Kidney (tissue), 14 donors: Measurements from ENCODE around the gene DDX52. TPM values are rescaled to one million over a fixed set of nuclear protein-coding genes. Genes with fewer than 3 reads are reported as not detected.
"Not testable (repeated sequence)": the region's sequence is repeated elsewhere in the genome, so short reads cannot be mapped to it uniquely, and the experiment has no call there.

Experiments
- DNase-seq, 5 donors: peaks; one replicate each; pipeline ENCODE4 v3.0.0-alpha.2; 2013 to 2020
- FAIRE-seq: peaks from 2 replicates; lab custom pipeline; 2012; peaks lifted over from hg19 to GRCh38; lab: Jason Lieb, UNC
- H3K27ac ChIP-seq, 2 donors: one replicate each; pipeline ENCODE4 v1.7.0; 2013; ENCODE audit warnings: low read depth in 2 of 2, low read length in 2 of 2, inconsistent platforms in 1 of 2
- H3K27me3 ChIP-seq: one replicate; pipeline ENCODE4 v1.7.1; 2013; ENCODE audit warnings: low read length, inconsistent platforms; ENCODE audit not compliant: control insufficient read depth, insufficient read depth
- H3K36me3 ChIP-seq, 3 donors: one replicate each; pipeline versions ENCODE4 v1.7.0 to v1.7.1; 2013; ENCODE audit warnings: low read length in 3 of 3, control low read depth in 1 of 3, inconsistent platforms in 1 of 3; ENCODE audit not compliant: insufficient read depth in 3 of 3, control insufficient read depth in 2 of 3
- H3K4me1 ChIP-seq, 3 donors: one replicate each; pipeline versions ENCODE4 v1.7.0 to v1.7.1; 2013; ENCODE audit warnings: low read length in 3 of 3, inconsistent platforms in 1 of 3, low read depth in 1 of 3; ENCODE audit not compliant: control insufficient read depth in 2 of 3, insufficient read depth in 2 of 3
- H3K4me3 ChIP-seq, 3 donors: one replicate each; pipeline versions ENCODE4 v1.7.0 to v1.8.1; 2013; ENCODE audit warnings: low read length in 3 of 3, control low read depth in 1 of 3, inconsistent platforms in 1 of 3
- H3K9ac ChIP-seq, 3 donors: one replicate each; pipeline versions ENCODE4 v1.7.0 to v1.7.1; 2013; ENCODE audit warnings: low read length in 3 of 3, control low read depth in 1 of 3, inconsistent platforms in 1 of 3
- H3K9me3 ChIP-seq, 3 donors: one replicate each; pipeline versions ENCODE4 v1.7.0 to v1.7.1; 2013; ENCODE audit warnings: low read length in 3 of 3, control low read depth in 1 of 3, inconsistent platforms in 1 of 3; ENCODE audit not compliant: control insufficient read depth in 2 of 3, insufficient read depth in 1 of 3
- CTCF ChIP-seq: IDR thresholded peaks from 3 replicates; pipeline ENCODE4 v1.5.1; 2012; ENCODE audit warnings: mild to moderate bottlenecking, moderate library complexity, borderline replicate concordance; ENCODE audit not compliant: insufficient read depth; ENCODE audit errors: extremely low read depth
- intact Hi-C: fragments of 100-400 bp; cut with DNase I; formaldehyde crosslinking; loops from one replicate; pipeline ENCODE4 v1.11.1; 2022
- polyA plus RNA-seq: library from polyadenylated mRNA; stranded (reverse); fragments of 350-450 nt; fragmentation: Illumina TruSeq; extraction: RNeasy Lipid Tissue Mini Kit (QIAGEN cat#74804); gene quantifications from one replicate; pipeline ENCODE4 v1.2.3, GENCODE V29; 2014; ENCODE audit warnings: low read depth, low replicate concordance; ENCODE audit not compliant: insufficient read depth
- total RNA-seq: library from RNA; stranded (reverse); fragmentation: NEBNext Ultra II Directional; extraction: Animal tissue kit (Norgen Biotek cat#: 25700); gene quantifications from one replicate; pipeline ENCODE4 v1.2.1, GENCODE V29; 2021
- donor health status: control.
- donor health status: control.
- donor health status: control.
- donor health status: control.
- donor health status: control.
- donor health status: DM: yes; HTN: yes; CAD: no.
- donor health status: Normal renal cell carcinoma (clear cell type).

Gene DDX52
- total and polyA plus RNA-seq, 2 donors from 2014 or later: 14.0 to 26.9 TPM

- TF ChIP-seq CTCF: no peak
- DNase-seq (no peak), FAIRE-seq (no peak)
- H3K4me1 ChIP-seq: no peaks in the 10 kb centered on the region
- no peaks in the 10 kb centered on the region for H3K9me3 ChIP-seq
- no peak overlapping the region for H3K27ac ChIP-seq
- H3K36me3 ChIP-seq: peaks cover 3 to 24% (median 13%) of the 10 kb centered on the region in 3 donors
- H3K4me3 ChIP-seq: no peak overlapping the region
- H3K27me3 ChIP-seq: no peaks in the 10 kb centered on the region
- no peak overlapping the region for H3K9ac ChIP-seq
- intact Hi-C loops: no loop called here
These were observed 28.4 kb downstream of the DDX52 start for GRCh38 chr17:37614823-37615222.

- H3K27me3 ChIP-seq: no peaks in the 10 kb centered on the region
- intact Hi-C loops: no loop called here
- H3K36me3 ChIP-seq: peaks cover 3 to 20% (median 9%) of the 10 kb centered on the region in 3 donors
- no peaks in the 10 kb centered on the region for H3K9me3 ChIP-seq
- no peak for TF ChIP-seq CTCF
- H3K27ac ChIP-seq: no peak overlapping the region
- no peaks in the 10 kb centered on the region for H3K4me1 ChIP-seq
- H3K9ac ChIP-seq: no peak overlapping the region
- FAIRE-seq: no peak
- DNase-seq: no peak
- H3K4me3 ChIP-seq: no peak overlapping the region
These were observed 28.9 kb downstream of the DDX52 start for GRCh38 chr17:37614391-37614790.

GRCh38 chr17:37610971-37611370 is 32.3 kb downstream of the DDX52 start:
- no peak overlapping the region for H3K4me3 ChIP-seq
- H3K9me3 ChIP-seq: no peaks in the 10 kb centered on the region
- no peak for DNase-seq
- no peak for TF ChIP-seq CTCF
- H3K36me3 ChIP-seq: peaks cover 2 to 15% (median 3%) of the 10 kb centered on the region in 3 donors
- H3K9ac ChIP-seq: no peak overlapping the region
- intact Hi-C loops: no loop called here
- no peak overlapping the region for H3K27ac ChIP-seq
- FAIRE-seq: no peak
- no peaks in the 10 kb centered on the region for H3K27me3 ChIP-seq
- H3K4me1 ChIP-seq: peaks cover 0 to 7% (median 6%) of the 10 kb centered on the region in 3 donors

GRCh38 chr17:37610041-37610420 is 33.2 kb downstream of the DDX52 start:
- H3K27me3 ChIP-seq, intact Hi-C loops, H3K9me3 ChIP-seq, FAIRE-seq, H3K4me1 ChIP-seq: not testable (repeated sequence)
- Histone ChIP-seq H3K36me3 (peaks cover 2 to 13% (median 3%) of the 10 kb centered on the region in 3 donors), H3K9ac (peak overlapping the region in 1 of 3 donors; percentile 27), H3K4me3 (peak overlapping the region; percentile 81 to 83 (median 82)), H3K27ac (peak overlapping the region in 1 of 2 donors; percentile 54)
- DNase-seq: peak in 1 of 5 donors; percentile 43
